HL-60/S4 (cell line): ENCODE measurements around the gene IL26.

Experiments
- in situ Hi-C: fragments of 300-500 bp; cut with MboI; formaldehyde crosslinking; loops from 2 replicates; pipeline ENCODE4 v1.14.3; 2022; ENCODE audit warnings: low sequenced_read_pairs

Gene IL26

GRCh38 chr12:68159681-68160304 is 65.8 kb downstream of the IL26 start, which contains the start of gene IFNG:
Gene IFNG, minus strand, starts transcription at chr12:68159740. Its CDS starts 125 bp downstream, at chr12:68159615.
- in situ Hi-C loops: no loop called here

GRCh38 chr12:68158432-68158831 is 67.2 kb downstream of the IL26 start:
- in situ Hi-C loops: no loop called here

- in situ Hi-C loops: no loop called here
These were observed 68.2 kb downstream of the IL26 start for GRCh38 chr12:68157380-68157779.

GRCh38 chr12:68156636-68157035 is 69.0 kb downstream of the IL26 start:
- in situ Hi-C loops: no loop called here

GRCh38 chr12:68154779-68155178 is 70.8 kb downstream of the IL26 start:
- in situ Hi-C loops: no loop called here
